ENCODE measurements around the gene CHRNB1. TPM values are rescaled to one million over a fixed set of nuclear protein-coding genes. Genes with fewer than 3 reads are reported as not detected.
"Not testable (repeated sequence)": the region's sequence is repeated elsewhere in the genome, so short reads cannot be mapped to it uniquely, and the experiment has no call there.

Gene CHRNB1
- total and polyA plus RNA-seq, 10 donors: 7.3 to 12.9 (median 11.3) TPM

GRCh38 chr17:7479213-7480088 lies 34.6 kb downstream of the CHRNB1 start, which contains the start of gene ZBTB4:
TSS of gene ZBTB4 (minus strand) at chr17:7479631. CDS start at chr17:7466801, 12,830 bp downstream.
- peaks cover 28 to 86% (median 69%) of the 10 kb centered on the region in 6 donors for H3K4me1 ChIP-seq
- TF ChIP-seq POLR2A (IDR thresholded peaks at IDR 0.05) (no peak), POLR2AphosphoS5 (IDR thresholded peaks at IDR 0.05) (peak; percentile 79 to 88 (median 88)), CTCF (IDR thresholded peaks at IDR 0.05 in 8 of 11, conservative IDR thresholded peaks at IDR 0.05 in 3 of 11) (no peak)
- peaks cover 0 to 4% (median 0%) of the 10 kb centered on the region in 6 donors for H3K36me3 ChIP-seq
- intact Hi-C loops (cut with DNase I; ENCODE audit: low total_unique reads): no loop called here
- peak; percentile 93 for DNase-seq
- H3K27me3 ChIP-seq (replicated peaks in 1 of 7): no peaks in the 10 kb centered on the region
- peak within 1 kb of the TSS; percentile 98 to 100 (median 99) for H3K27ac ChIP-seq
- no peaks in the 10 kb centered on the region for H3K9me3 ChIP-seq
- peak within 1 kb of the TSS; percentile 66 to 94 (median 83) for H3K4me3 ChIP-seq
- 0 to 1% (median 0%) methylated on average over 3 to 92 of the region's 92 CpGs for WGBS, 5 donors

DNA sequence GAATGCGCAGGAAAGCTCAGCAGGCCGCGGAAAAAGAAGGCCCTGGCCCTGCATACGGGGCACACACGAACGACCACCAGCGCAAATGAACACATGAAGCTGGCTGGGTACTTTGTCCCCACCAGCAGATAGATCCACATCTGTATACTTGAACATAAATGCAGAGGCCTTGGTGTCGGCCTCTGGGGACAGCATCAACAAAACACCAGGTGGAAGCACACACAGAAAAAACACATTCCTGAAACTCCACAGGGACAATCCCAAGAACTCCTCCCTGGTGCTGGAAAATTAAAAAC lies 35.2 kb downstream of the CHRNB1 start:
- Histone ChIP-seq H3K36me3 (no peaks in the 10 kb centered on the region), H3K4me1 (peaks cover 25 to 83% (median 70%) of the 10 kb centered on the region in 6 donors), H3K27ac (peak overlapping the region; percentile 98 to 100 (median 99)), H3K4me3 (peak overlapping the region; percentile 66 to 94 (median 83)), H3K27me3 (replicated peaks in 1 of 7) (no peaks in the 10 kb centered on the region), H3K9me3 (no peaks in the 10 kb centered on the region)
- intact Hi-C loops (cut with DNase I; ENCODE audit: low total_unique reads): no loop called here
- 8 to 15% (median 12%) methylated on average over 7 to 8 of the region's 8 CpGs for WGBS, 5 donors
- TF ChIP-seq POLR2A (IDR thresholded peaks at IDR 0.05) (no peak), CTCF (IDR thresholded peaks at IDR 0.05 in 8 of 11, conservative IDR thresholded peaks at IDR 0.05 in 3 of 11) (no peak)
- no peak for DNase-seq

DNA sequence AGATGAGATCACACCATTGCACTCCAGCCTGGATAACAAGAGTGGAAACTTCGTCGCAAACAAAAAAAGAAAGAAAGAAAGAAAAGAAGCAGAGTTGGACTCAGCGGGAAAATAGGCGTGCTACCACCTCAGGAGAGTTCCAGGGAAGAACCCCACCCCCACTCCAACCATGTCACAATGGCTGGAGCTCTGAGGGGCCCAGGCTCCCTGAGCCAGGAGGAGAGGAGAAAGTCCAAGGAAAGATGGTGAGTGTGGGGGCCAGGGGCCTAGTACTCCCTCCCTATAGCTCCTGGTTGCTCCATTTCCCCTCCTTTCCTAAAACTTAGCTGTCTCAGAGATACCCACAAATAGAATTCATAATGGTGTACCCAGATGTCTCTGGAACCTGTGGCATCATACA lies 36.4 kb downstream of the CHRNB1 start, which contains the start of gene SLC35G6:
Gene SLC35G6 (plus strand): TSS at position 172 of the 400 bp plus-strand sequence. CDS start 71 bp downstream, at position 243.
- H3K4me3 ChIP-seq: peak within 1 kb of the TSS in 2 of 8 donors; percentile 85 to 94
- not testable (repeated sequence) for DNase-seq
- 90 to 96% (median 93%) methylated on average over 4 of the region's 4 CpGs for WGBS, 5 donors

DNA sequence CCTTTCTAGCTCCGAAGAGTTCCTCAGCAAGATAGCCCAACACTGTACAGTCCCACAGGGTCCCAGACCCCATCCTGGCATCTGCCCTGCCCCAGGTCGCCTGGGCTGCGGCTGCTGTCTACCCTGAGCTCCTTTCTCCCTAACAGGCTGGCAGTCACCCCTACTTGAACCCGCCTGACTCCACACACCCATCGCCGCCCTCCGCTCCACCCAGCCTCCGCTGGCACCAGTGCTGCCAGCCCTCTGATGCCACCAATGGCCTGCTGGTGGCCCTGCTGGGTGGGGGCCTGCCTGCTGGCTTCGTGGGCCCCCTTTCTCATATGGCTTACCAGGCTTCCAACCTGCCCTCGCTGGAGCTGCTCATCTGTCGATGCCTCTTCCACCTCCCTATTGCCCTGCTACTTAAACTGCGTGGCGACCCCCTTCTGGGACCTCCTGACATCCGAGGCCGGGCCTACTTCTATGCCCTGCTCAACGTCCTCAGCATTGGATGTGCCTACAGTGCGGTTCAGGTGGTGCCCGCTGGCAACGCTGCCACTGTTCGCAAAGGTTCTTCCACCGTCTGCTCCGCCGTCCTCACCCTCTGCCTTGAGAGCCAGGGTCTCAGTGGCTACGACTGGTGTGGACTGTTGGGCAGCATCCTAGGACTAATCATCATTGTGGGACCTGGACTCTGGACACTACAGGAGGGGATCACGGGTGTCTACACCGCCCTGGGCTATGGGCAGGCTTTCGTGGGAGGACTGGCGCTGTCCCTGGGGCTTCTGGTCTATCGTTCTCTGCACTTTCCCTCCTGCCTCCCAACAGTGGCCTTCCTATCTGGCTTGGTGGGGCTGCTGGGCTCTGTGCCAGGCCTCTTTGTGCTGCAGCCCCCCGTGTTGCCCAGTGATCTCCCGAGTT lies 37.2 kb downstream of the CHRNB1 start:
- intact Hi-C loops (cut with DNase I; ENCODE audit: low total_unique reads); H3K36me3 ChIP-seq; H3K27me3 ChIP-seq (replicated peaks in 1 of 7); H3K4me3 ChIP-seq; H3K9me3 ChIP-seq: not testable (repeated sequence)
- peak; percentile 81 for DNase-seq
- H3K4me1 ChIP-seq: peaks cover 34 to 83% (median 70%) of the 10 kb centered on the region in 6 donors
- peak overlapping the region in 5 of 8 donors; percentile 96 to 100 (median 99) for H3K27ac ChIP-seq
- WGBS, 5 donors: 84 to 98% (median 87%) methylated on average over 28 to 31 of the region's 31 CpGs

More for the DNA sequence above, 36.4 kb downstream of the CHRNB1 start, which contains the start of gene SLC35G6:
- H3K27me3 ChIP-seq (replicated peaks in 1 of 7); intact Hi-C loops (cut with DNase I; ENCODE audit: low total_unique reads); H3K9me3 ChIP-seq; H3K36me3 ChIP-seq: not testable (repeated sequence)
- Histone ChIP-seq H3K4me1 (peaks cover 29 to 83% (median 70%) of the 10 kb centered on the region in 6 donors), H3K27ac (peak within 1 kb of the TSS; percentile 99 to 100 (median 99))

GRCh38 chr17:7482742-7483088 lies 37.9 kb downstream of the CHRNB1 start:
- H3K9me3 ChIP-seq; H3K36me3 ChIP-seq; H3K27me3 ChIP-seq (replicated peaks in 1 of 7); intact Hi-C loops (cut with DNase I; ENCODE audit: low total_unique reads): not testable (repeated sequence)
- peak overlapping the region; percentile 96 to 100 (median 100) for H3K27ac ChIP-seq
- WGBS, 5 donors: 71 to 80% (median 77%) methylated on average over 4 to 6 of the region's 6 CpGs
- DNase-seq: peak; percentile 79
- peaks cover 34 to 83% (median 70%) of the 10 kb centered on the region in 6 donors for H3K4me1 ChIP-seq
- peak overlapping the region in 2 of 8 donors; percentile 61 to 83 for H3K4me3 ChIP-seq

All from spleen (tissue), 11 donors.